Kidney (tissue), 14 donors: ENCODE data around the gene AFF3. TPM values are rescaled to one million over a fixed set of nuclear protein-coding genes. Genes with fewer than 3 reads are reported as not detected.

Experiments
- DNase-seq, 5 donors: peaks; one replicate each; pipeline ENCODE4 v3.0.0-alpha.2; 2013 to 2020
- FAIRE-seq: peaks from 2 replicates; lab custom pipeline; 2012; peaks lifted over from hg19 to GRCh38; lab: Jason Lieb, UNC
- H3K27ac ChIP-seq, 2 donors: one replicate each; pipeline ENCODE4 v1.7.0; 2013; ENCODE audit warnings: low read depth in 2 of 2, low read length in 2 of 2, inconsistent platforms in 1 of 2
- H3K27me3 ChIP-seq: one replicate; pipeline ENCODE4 v1.7.1; 2013; ENCODE audit warnings: low read length, inconsistent platforms; ENCODE audit not compliant: control insufficient read depth, insufficient read depth
- H3K36me3 ChIP-seq, 3 donors: one replicate each; pipeline versions ENCODE4 v1.7.0 to v1.7.1; 2013; ENCODE audit warnings: low read length in 3 of 3, control low read depth in 1 of 3, inconsistent platforms in 1 of 3; ENCODE audit not compliant: insufficient read depth in 3 of 3, control insufficient read depth in 2 of 3
- H3K4me1 ChIP-seq, 3 donors: one replicate each; pipeline versions ENCODE4 v1.7.0 to v1.7.1; 2013; ENCODE audit warnings: low read length in 3 of 3, inconsistent platforms in 1 of 3, low read depth in 1 of 3; ENCODE audit not compliant: control insufficient read depth in 2 of 3, insufficient read depth in 2 of 3
- H3K4me3 ChIP-seq, 3 donors: one replicate each; pipeline versions ENCODE4 v1.7.0 to v1.8.1; 2013; ENCODE audit warnings: low read length in 3 of 3, control low read depth in 1 of 3, inconsistent platforms in 1 of 3
- H3K9ac ChIP-seq, 3 donors: one replicate each; pipeline versions ENCODE4 v1.7.0 to v1.7.1; 2013; ENCODE audit warnings: low read length in 3 of 3, control low read depth in 1 of 3, inconsistent platforms in 1 of 3
- H3K9me3 ChIP-seq, 3 donors: one replicate each; pipeline versions ENCODE4 v1.7.0 to v1.7.1; 2013; ENCODE audit warnings: low read length in 3 of 3, control low read depth in 1 of 3, inconsistent platforms in 1 of 3; ENCODE audit not compliant: control insufficient read depth in 2 of 3, insufficient read depth in 1 of 3
- CTCF ChIP-seq: IDR thresholded peaks from 3 replicates; pipeline ENCODE4 v1.5.1; 2012; ENCODE audit warnings: mild to moderate bottlenecking, moderate library complexity, borderline replicate concordance; ENCODE audit not compliant: insufficient read depth; ENCODE audit errors: extremely low read depth
- intact Hi-C: fragments of 100-400 bp; cut with DNase I; formaldehyde crosslinking; loops from one replicate; pipeline ENCODE4 v1.11.1; 2022
- polyA plus RNA-seq: library from polyadenylated mRNA; stranded (reverse); fragments of 350-450 nt; fragmentation: Illumina TruSeq; extraction: RNeasy Lipid Tissue Mini Kit (QIAGEN cat#74804); gene quantifications from one replicate; pipeline ENCODE4 v1.2.3, GENCODE V29; 2014; ENCODE audit warnings: low read depth, low replicate concordance; ENCODE audit not compliant: insufficient read depth
- total RNA-seq: library from RNA; stranded (reverse); fragmentation: NEBNext Ultra II Directional; extraction: Animal tissue kit (Norgen Biotek cat#: 25700); gene quantifications from one replicate; pipeline ENCODE4 v1.2.1, GENCODE V29; 2021
- donor health status: control.
- donor health status: control.
- donor health status: control.
- donor health status: control.
- donor health status: control.
- donor health status: DM: yes; HTN: yes; CAD: no.
- donor health status: Normal renal cell carcinoma (clear cell type).

AFF3 gene
- total and polyA plus RNA-seq, 2 donors from 2014 or later, result 0.65 to 11.0 TPM

- no peak overlapping the region for H3K4me3 ChIP-seq
- TF ChIP-seq CTCF, result no peak
- peak overlapping the region in 1 of 2 donors; percentile 7 for H3K27ac ChIP-seq
- FAIRE-seq, result no peak
- intact Hi-C loops, result no loop called here
- no peaks in the 10 kb centered on the region for H3K36me3 ChIP-seq
- H3K27me3 ChIP-seq, result no peaks in the 10 kb centered on the region
- H3K9me3 ChIP-seq, result no peaks in the 10 kb centered on the region
- no peak overlapping the region for H3K9ac ChIP-seq
- peak in 2 of 5 donors; percentile 24 to 39 for DNase-seq
- no peaks in the 10 kb centered on the region for H3K4me1 ChIP-seq
Measured at GRCh38 chr2:99707592-99707991, 434.8 kb downstream of the AFF3 start.

- no peaks in the 10 kb centered on the region for H3K27me3 ChIP-seq
- no peaks in the 10 kb centered on the region for H3K9me3 ChIP-seq
- intact Hi-C loops, result no loop called here
- no peaks in the 10 kb centered on the region for H3K4me1 ChIP-seq
- no peak for FAIRE-seq
- H3K27ac ChIP-seq, result no peak overlapping the region
- no peak for TF ChIP-seq CTCF
- no peak overlapping the region for H3K9ac ChIP-seq
- no peaks in the 10 kb centered on the region for H3K36me3 ChIP-seq
- DNase-seq, result peak in 2 of 5 donors; percentile 46 to 65
- H3K4me3 ChIP-seq, result no peak overlapping the region
Measured at GRCh38 chr2:99706735-99707134, 435.7 kb downstream of the AFF3 start.

- Histone ChIP-seq H3K27ac (no peak overlapping the region), H3K4me1 (no peaks in the 10 kb centered on the region), H3K9ac (no peak overlapping the region), H3K36me3 (no peaks in the 10 kb centered on the region), H3K4me3 (no peak overlapping the region), H3K9me3 (no peaks in the 10 kb centered on the region), H3K27me3 (no peaks in the 10 kb centered on the region)
- intact Hi-C loops, result no loop called here
- TF ChIP-seq CTCF, result no peak
- DNase-seq (no peak), FAIRE-seq (no peak)
Measured at GRCh38 chr2:99701503-99701902, 440.9 kb downstream of the AFF3 start.
